Natural killer cell (primary cell): ENCODE measurements around the gene AJM1. TPM values are rescaled to one million over a fixed set of nuclear protein-coding genes. Genes with fewer than 3 reads are reported as not detected.
A peak's percentile ranks its signal among the peaks of the same experiment; 100 is the strongest.
"Not testable (repeated sequence)": the region's sequence is repeated elsewhere in the genome, so short reads cannot be mapped to it uniquely, and the experiment has no call there.

Source experiments
- ATAC-seq, 3 donors: fragments of 150-1000 bp in 2 of 3; fragments of 200-7000 bp in 1 of 3; cut with Tn5 transposase; 1 replicate in 1 of 3; 2 replicates in 2 of 3; pipeline ENCODE4 v1.10.0; 2021; ENCODE audit warnings: mild to moderate bottlenecking in 2 of 3, moderate library complexity in 2 of 3
- DNase-seq, 2 donors: peaks; one replicate each; pipeline versions ENCODE4 v3.0.0 to v3.0.0-alpha.2; 2013 to 2021; ENCODE audit warnings: mixed read lengths in 1 of 2
- H3K27ac ChIP-seq: one replicate; pipeline ENCODE4 v1.5.1; 2013; ENCODE audit warnings: mild to moderate bottlenecking, low read length
- H3K27me3 ChIP-seq: one replicate; pipeline ENCODE4 v1.6.1; 2013; ENCODE audit warnings: low read length; ENCODE audit not compliant: control insufficient read depth, insufficient read depth
- H3K36me3 ChIP-seq: one replicate; pipeline ENCODE4 v1.6.1; 2013; ENCODE audit warnings: low read length; ENCODE audit not compliant: control insufficient read depth, insufficient read depth
- H3K4me1 ChIP-seq: one replicate; pipeline ENCODE4 v1.6.1; 2013; ENCODE audit warnings: low read length; ENCODE audit not compliant: control insufficient read depth, insufficient read depth
- H3K4me3 ChIP-seq: one replicate; pipeline ENCODE4 v1.5.1; 2013; ENCODE audit warnings: low read length
- H3K9me3 ChIP-seq: one replicate; pipeline ENCODE4 v1.6.1; 2013; ENCODE audit warnings: low read length; ENCODE audit not compliant: control insufficient read depth, insufficient read depth
- H3K27ac Mint-ChIP-seq, 2 donors: one replicate each; pipeline ENCODE4 v1.8.0; 2022; ENCODE audit warnings: mild to moderate bottlenecking in 2 of 2, mixed read lengths in 2 of 2, moderate library complexity in 1 of 2
- H3K27me3 Mint-ChIP-seq, 2 donors: one replicate each; pipeline ENCODE4 v1.8.0; 2022; ENCODE audit warnings: low read depth in 2 of 2, mixed read lengths in 2 of 2
- H3K36me3 Mint-ChIP-seq: one replicate; pipeline ENCODE4 v1.8.0; 2022; ENCODE audit warnings: mixed read lengths
- H3K4me1 Mint-ChIP-seq, 2 donors: one replicate each; pipeline ENCODE4 v1.8.0; 2022; ENCODE audit warnings: mixed read lengths in 2 of 2
- H3K4me3 Mint-ChIP-seq: one replicate; pipeline ENCODE4 v1.8.0; 2022; ENCODE audit warnings: mild to moderate bottlenecking, moderate library complexity, mixed read lengths
- H3K9me3 Mint-ChIP-seq, 2 donors: one replicate each; pipeline ENCODE4 v1.8.0; 2022; ENCODE audit warnings: mixed read lengths in 2 of 2
- CTCF ChIP-seq: fragments of 200-600 bp; IDR thresholded peaks from one replicate; pipeline ENCODE4 v1.8.0; 2022; ENCODE audit warnings: antibody characterized with exemption
- WGBS: methylation state at CpG from one replicate; pipeline ENCODE4 v1.1.7; 2013; ENCODE audit warnings: missing lambda C conversion rate; ENCODE audit not compliant: insufficient coverage; 5-methylcytosine and 5-hydroxymethylcytosine counted together
- intact Hi-C: fragments of 100-400 bp; cut with micrococcal nuclease; formaldehyde crosslinking; loops from one replicate; pipeline ENCODE4 v1.14.2; 2022
- total RNA-seq, 4 donors: library from RNA; stranded (reverse); fragments of 120-200 nt in 1 of 4; gene quantifications; one replicate each; pipeline versions ENCODE4 v1.2.3 to v1.2.4, GENCODE V29; 2013 to 2022

The AJM1 gene
- total RNA-seq, 3 donors from 2014 or later (not counting 1 experiment from before 2014, with no cell fraction given) = 26.6 to 35.6 (median 31.5) TPM

- 64% methylated on average over 11 of the region's 11 CpGs for WGBS
- H3K27ac ChIP-seq = no peak overlapping the region
- Mint-ChIP-seq H3K36me3 (no peaks in the 10 kb centered on the region), H3K27ac (peak overlapping the region; percentile 89 to 93), H3K27me3 (no peaks in the 10 kb centered on the region), H3K4me3 (peak overlapping the region; percentile 51), H3K4me1 (peaks cover 8 to 26% of the 10 kb centered on the region in 2 donors), H3K9me3 (no peaks in the 10 kb centered on the region)
- intact Hi-C loops = no loop called here
- H3K4me3 ChIP-seq = no peak overlapping the region
- H3K27me3 ChIP-seq = no peaks in the 10 kb centered on the region
- no peaks in the 10 kb centered on the region for H3K36me3 ChIP-seq
- no peak for DNase-seq
- no peak for ATAC-seq
- no peak for TF ChIP-seq CTCF
- H3K9me3 ChIP-seq = no peaks in the 10 kb centered on the region
- peaks cover 46% of the 10 kb centered on the region for H3K4me1 ChIP-seq
Measured at GRCh38 chr9:136880651-136881050, 38.4 kb downstream of the AJM1 start.

- H3K27me3 Mint-ChIP-seq = no peaks in the 10 kb centered on the region
- Histone ChIP-seq H3K27me3 (no peaks in the 10 kb centered on the region), H3K4me1 (peaks cover 48% of the 10 kb centered on the region), H3K4me3 (peak overlapping the region; percentile 30), H3K27ac (peak overlapping the region; percentile 90), H3K36me3 (no peaks in the 10 kb centered on the region), H3K9me3 (no peaks in the 10 kb centered on the region)
- no peaks in the 10 kb centered on the region for H3K9me3 Mint-ChIP-seq
- no peak for TF ChIP-seq CTCF
- peaks cover 8 to 26% of the 10 kb centered on the region in 2 donors for H3K4me1 Mint-ChIP-seq
- no peaks in the 10 kb centered on the region for H3K36me3 Mint-ChIP-seq
- peak overlapping the region; percentile 81 for H3K4me3 Mint-ChIP-seq
- H3K27ac Mint-ChIP-seq = peak overlapping the region; percentile 89 to 93
- DNase-seq = peak; percentile 42 to 64
- 3% methylated on average over 8 of the region's 9 CpGs for WGBS
- ATAC-seq = peak in 1 of 3 donors; percentile 6
- intact Hi-C loops = loop anchor here (1.0 kb wide), 2 partner anchors 15 to 111 kb away; partner anchors contain the start of genes EDF1 and PAXX
Measured at GRCh38 chr9:136881691-136882108, 39.4 kb downstream of the AJM1 start.

- H3K27me3 Mint-ChIP-seq = no peaks in the 10 kb centered on the region
Measured at GRCh38 chr9:136882109-136882946, 40.0 kb downstream of the AJM1 start.

GRCh38 chr9:136882947-136883283, 40.6 kb downstream of the AJM1 start:
- Mint-ChIP-seq H3K4me3 (peak overlapping the region; percentile 81), H3K27ac (peak overlapping the region; percentile 89 to 93), H3K4me1 (peaks cover 15 to 35% of the 10 kb centered on the region in 2 donors)
- intact Hi-C loops = loop anchor here (1.0 kb wide), 2 partner anchors 17 to 109 kb away; partner anchors contain the start of genes EDF1 and PAXX
- not testable (repeated sequence) for DNase-seq, H3K9me3 Mint-ChIP-seq, H3K4me3 ChIP-seq, H3K27me3 ChIP-seq, ATAC-seq, H3K9me3 ChIP-seq, H3K36me3 ChIP-seq, H3K27me3 Mint-ChIP-seq, H3K36me3 Mint-ChIP-seq
- WGBS = 85% methylated on average over 9 of the region's 9 CpGs
- Histone ChIP-seq H3K27ac (peak overlapping the region; percentile 90), H3K4me1 (peaks cover 59% of the 10 kb centered on the region)

More at GRCh38 chr9:136882109-136882946, 40.0 kb downstream of the AJM1 start:
- H3K9me3 ChIP-seq = no peaks in the 10 kb centered on the region
- WGBS = 21% methylated on average over 19 of the region's 19 CpGs
- no peak for TF ChIP-seq CTCF
- peak; percentile 57 to 74 (median 60) for ATAC-seq
- intact Hi-C loops = loop anchor here (1.0 kb wide), 2 partner anchors 16 to 110 kb away; partner anchors contain the start of genes EDF1 and PAXX
- peak; percentile 86 to 94 for DNase-seq
- Mint-ChIP-seq H3K4me3 (peak overlapping the region; percentile 81), H3K27ac (peak overlapping the region; percentile 89 to 93), H3K36me3 (no peaks in the 10 kb centered on the region), H3K4me1 (peaks cover 12 to 31% of the 10 kb centered on the region in 2 donors), H3K9me3 (no peaks in the 10 kb centered on the region)
- H3K4me1 ChIP-seq = peaks cover 54% of the 10 kb centered on the region
- peak overlapping the region; percentile 90 for H3K27ac ChIP-seq
- H3K4me3 ChIP-seq = peak overlapping the region; percentile 30
- H3K36me3 ChIP-seq = no peaks in the 10 kb centered on the region
- no peaks in the 10 kb centered on the region for H3K27me3 ChIP-seq

- H3K4me1 Mint-ChIP-seq = peaks cover 15 to 40% of the 10 kb centered on the region in 2 donors
- intact Hi-C loops, H3K4me3 ChIP-seq, H3K4me3 Mint-ChIP-seq, H3K9me3 ChIP-seq, H3K36me3 Mint-ChIP-seq, H3K36me3 ChIP-seq, ATAC-seq, H3K27me3 ChIP-seq, H3K27me3 Mint-ChIP-seq, DNase-seq, H3K9me3 Mint-ChIP-seq: not testable (repeated sequence)
- peaks cover 67% of the 10 kb centered on the region for H3K4me1 ChIP-seq
- H3K27ac Mint-ChIP-seq = peak overlapping the region; percentile 89 to 93
- H3K27ac ChIP-seq = peak overlapping the region; percentile 90
- 93% methylated on average over 10 of the region's 10 CpGs for WGBS
Measured at GRCh38 chr9:136883670-136884069, 41.4 kb downstream of the AJM1 start.
